ENCODE data around the gene ZXDC. TPM values are rescaled to one million over a fixed set of nuclear protein-coding genes. Genes with fewer than 3 reads are reported as not detected.

The ZXDC gene
- total RNA-seq, 1 experiment from 2014 or later, result 55.4 TPM

GRCh38 chr3:126516152-126516935 is 40.7 kb upstream of the ZXDC start:
- ChIA-PET POLR2A (ENCODE audit: unreplicated experiment) (no interaction called here), CTCF (no interaction called here)
- Histone ChIP-seq H3K4me3 (no peak overlapping the region), H3K4me2 (no peak overlapping the region), H4K20me1 (ENCODE audit: insufficient read depth) (no peaks in the 10 kb centered on the region; the same call in 1 of the 2 replicates), H3K27ac (no peak overlapping the region), H3K79me2 (ENCODE audit: low read depth) (no peaks in the 10 kb centered on the region), H3K9me2 (ENCODE audit: insufficient read depth) (no peaks in the 10 kb centered on the region), H3K9me3 (ENCODE audit: insufficient read depth, low read depth) (no peaks in the 10 kb centered on the region), H3K4me1 (replicated peaks; ENCODE audit: insufficient read depth) (no peaks in the 10 kb centered on the region), H3K27me3 (ENCODE audit: insufficient read depth, low read depth) (peaks cover 7% of the 10 kb centered on the region; the same call in 1 of the 2 replicates), H2AFZ (no peak overlapping the region), H3F3A (ENCODE audit: insufficient read depth, low read depth) (no peaks in the 10 kb centered on the region), H3K36me3 (ENCODE audit: low read depth) (no peaks in the 10 kb centered on the region)
- no peak for TF ChIP-seq EZH2 (IDR thresholded peaks at IDR 0.05; ENCODE audit: low read depth)
- no peak for TF ChIP-seq CTCF (conservative IDR thresholded peaks at IDR 0.05)
- no peak for DNase-seq
- BruUV-seq (replicated peaks), result no TSS peak
- intact Hi-C loops (cut with micrococcal nuclease; ENCODE audit: unreplicated experiment), result no loop called here

- intact Hi-C loops (cut with micrococcal nuclease; ENCODE audit: unreplicated experiment), result no loop called here
These were observed 39.5 kb upstream of the ZXDC start for GRCh38 chr3:126515066-126515706.

GRCh38 chr3:126514161-126514560 is 38.5 kb upstream of the ZXDC start:
- no peaks in the 10 kb centered on the region for H3F3A ChIP-seq (ENCODE audit: insufficient read depth, low read depth)

More at GRCh38 chr3:126515066-126515706, 39.5 kb upstream of the ZXDC start:
- H3K9me3 ChIP-seq (ENCODE audit: insufficient read depth, low read depth), result no peaks in the 10 kb centered on the region
- peaks cover 4% of the 10 kb centered on the region; the same call in 1 of the 2 replicates for H3K27me3 ChIP-seq (ENCODE audit: insufficient read depth, low read depth)
- no peaks in the 10 kb centered on the region for H3K9me2 ChIP-seq (ENCODE audit: insufficient read depth)
- H3K4me1 ChIP-seq (replicated peaks; ENCODE audit: insufficient read depth), result no peaks in the 10 kb centered on the region
- no peak overlapping the region for H3K27ac ChIP-seq
- no peaks in the 10 kb centered on the region; the same call in 1 of the 2 replicates for H4K20me1 ChIP-seq (ENCODE audit: insufficient read depth)
- no peak overlapping the region for H3K4me3 ChIP-seq
- TF ChIP-seq CTCF (conservative IDR thresholded peaks at IDR 0.05), result no peak
- TF ChIP-seq EZH2 (IDR thresholded peaks at IDR 0.05; ENCODE audit: low read depth), result no peak
- no TSS peak for BruUV-seq (replicated peaks)
- DNase-seq, result no peak
- H3K4me2 ChIP-seq, result no peak overlapping the region
- ChIA-PET CTCF (no interaction called here), POLR2A (ENCODE audit: unreplicated experiment) (no interaction called here)
- no peaks in the 10 kb centered on the region for H3K79me2 ChIP-seq (ENCODE audit: low read depth)
- H3F3A ChIP-seq (ENCODE audit: insufficient read depth, low read depth), result no peaks in the 10 kb centered on the region
- H3K36me3 ChIP-seq (ENCODE audit: low read depth), result no peaks in the 10 kb centered on the region
- H2AFZ ChIP-seq, result no peak overlapping the region

More at GRCh38 chr3:126514161-126514560, 38.5 kb upstream of the ZXDC start:
- no peak overlapping the region for H2AFZ ChIP-seq
- no peaks in the 10 kb centered on the region for H3K9me3 ChIP-seq (ENCODE audit: insufficient read depth, low read depth)
- ChIA-PET POLR2A (ENCODE audit: unreplicated experiment) (no interaction called here), CTCF (no interaction called here)
- H4K20me1 ChIP-seq (ENCODE audit: insufficient read depth), result no peaks in the 10 kb centered on the region
- H3K4me3 ChIP-seq, result no peak overlapping the region
- no peaks in the 10 kb centered on the region for H3K36me3 ChIP-seq (ENCODE audit: low read depth)
- no peaks in the 10 kb centered on the region for H3K4me1 ChIP-seq (replicated peaks; ENCODE audit: insufficient read depth)
- no peak for DNase-seq
- H3K79me2 ChIP-seq (ENCODE audit: low read depth), result no peaks in the 10 kb centered on the region
- no peak overlapping the region for H3K4me2 ChIP-seq
- H3K9me2 ChIP-seq (ENCODE audit: insufficient read depth), result no peaks in the 10 kb centered on the region
- BruUV-seq (replicated peaks), result no TSS peak
- H3K27ac ChIP-seq, result no peak overlapping the region
- no peak for TF ChIP-seq EZH2 (IDR thresholded peaks at IDR 0.05; ENCODE audit: low read depth)
- TF ChIP-seq CTCF (conservative IDR thresholded peaks at IDR 0.05), result no peak
- intact Hi-C loops (cut with micrococcal nuclease; ENCODE audit: unreplicated experiment), result no loop called here
- no peaks in the 10 kb centered on the region for H3K27me3 ChIP-seq (ENCODE audit: insufficient read depth, low read depth)

All from PC-9 (cell line).